HepG2 (cell line): ENCODE measurements around the gene HSCB. TPM values are rescaled to one million over a fixed set of nuclear protein-coding genes. Genes with fewer than 3 reads are reported as not detected.

Experiments used
- EEA1 ChIP-seq: sonication (generic); formaldehyde crosslinking; IDR thresholded peaks from 2 replicates; pipeline ENCODE4 v1.5.1; 2020; ENCODE audit warnings: mild to moderate bottlenecking, missing genetic modification reagents, borderline replicate concordance
- ELF4 ChIP-seq: sonication (generic); formaldehyde crosslinking; IDR thresholded peaks from 2 replicates; pipeline ENCODE4 v1.5.0; 2020; ENCODE audit warnings: missing genetic modification reagents, mild to moderate bottlenecking, moderate library complexity, borderline replicate concordance
- ERF ChIP-seq: IDR thresholded peaks from 2 replicates; pipeline ENCODE4 v1.6.1; 2018; ENCODE audit warnings: missing biosample characterization, missing genetic modification reagents
- HMGA1 ChIP-seq: sonication (generic); formaldehyde crosslinking; conservative IDR thresholded peaks from 2 replicates; pipeline ENCODE4 v1.4.0; 2020; ENCODE audit warnings: missing genetic modification reagents
- KDM5A ChIP-seq: fragments of 200-600 bp; sonication (generic); IDR thresholded peaks from 2 replicates; pipeline ENCODE4 v1.7.0; 2018; ENCODE audit warnings: antibody characterized with exemption, mild to moderate bottlenecking, low read length, borderline replicate concordance
- MED8 ChIP-seq: sonication (generic); formaldehyde crosslinking; IDR thresholded peaks from 2 replicates; pipeline ENCODE4 v1.8.1; 2023; ENCODE audit warnings: mild to moderate bottlenecking, missing genetic modification reagents; ENCODE audit not compliant: insufficient replicate concordance
- MIXL1 ChIP-seq: IDR thresholded peaks from 2 replicates; pipeline ENCODE4 v1.6.1; 2016
- PHF5A ChIP-seq: IDR thresholded peaks from one replicate; pipeline ENCODE4 v1.6.1; 2018; ENCODE audit warnings: low read depth, missing genetic modification reagents; ENCODE audit not compliant: unreplicated experiment
- POLR2A ChIP-seq, 2 experiments: IDR thresholded peaks; 2 replicates each; pipeline ENCODE4 v1.6.1; 2011; ENCODE audit warnings: low read depth in 2 of 2, low read length in 2 of 2, mild to moderate bottlenecking in 1 of 2, moderate library complexity in 1 of 2; ENCODE audit not compliant: insufficient read depth in 1 of 2
- TCF7 ChIP-seq: sonication (generic); IDR thresholded peaks from 2 replicates; pipeline ENCODE4 v1.6.1; 2016; ENCODE audit warnings: antibody characterized with exemption, low read depth
- TCF7L2 ChIP-seq: IDR thresholded peaks from 2 replicates; pipeline ENCODE4 v1.6.1; 2011; ENCODE audit warnings: mild to moderate bottlenecking, low read depth, low read length, moderate library complexity
- U2AF2 ChIP-seq: fragments of 200-400 bp; formaldehyde crosslinking; IDR thresholded peaks from 2 replicates; pipeline ENCODE4 v1.6.1; 2017; ENCODE audit warnings: low read depth, mild to moderate bottlenecking, low read length
- ZMYM3 ChIP-seq: sonication (generic); formaldehyde crosslinking; IDR thresholded peaks from 2 replicates; pipeline ENCODE4 v1.5.1; 2020; ENCODE audit warnings: mild to moderate bottlenecking, missing genetic modification reagents
- ZNF138 ChIP-seq: sonication (generic); formaldehyde crosslinking; IDR thresholded peaks from 2 replicates; pipeline ENCODE4 v1.5.0; 2020; ENCODE audit warnings: mild to moderate bottlenecking, low read depth, missing genetic modification reagents
- ZNF256 ChIP-seq: sonication (generic); formaldehyde crosslinking; conservative IDR thresholded peaks from 2 replicates; pipeline ENCODE4 v1.4.0; 2020; ENCODE audit warnings: missing genetic modification reagents
- ZNF276 ChIP-seq: sonication (generic); formaldehyde crosslinking; IDR thresholded peaks from 2 replicates; pipeline ENCODE4 v1.4.0; 2020; ENCODE audit warnings: mild to moderate bottlenecking, low read depth, missing genetic modification reagents
- ZNF468 ChIP-seq: sonication (generic); formaldehyde crosslinking; IDR thresholded peaks from 2 replicates; pipeline ENCODE4 v1.8.0; 2022; ENCODE audit warnings: mild to moderate bottlenecking, moderate library complexity, missing genetic modification reagents
- ZNF704 ChIP-seq: sonication (generic); formaldehyde crosslinking; IDR thresholded peaks from 2 replicates; pipeline ENCODE4 v1.8.1; 2023; ENCODE audit warnings: mild to moderate bottlenecking, inconsistent platforms, moderate library complexity, missing genetic modification reagents, borderline replicate concordance
- ZNF737 ChIP-seq: sonication (generic); formaldehyde crosslinking; IDR thresholded peaks from 2 replicates; pipeline ENCODE4 v1.5.0; 2020; ENCODE audit warnings: missing genetic modification reagents, mild to moderate bottlenecking, borderline replicate concordance
- polyA plus RNA-seq, 8 experiments: library from polyadenylated mRNA; depleted of rRNA in 3 of 8; stranded (reverse) in 7 of 8; unstranded in 1 of 8; fragments of >200 nt; fragmentation: Illumina TruSeq in 4 of 8; extraction: Trizol in 4 of 8; gene quantifications; 2 replicates each; pipeline versions ENCODE4 v1.2.1 to v1.2.3, GENCODE V29; 2011 to 2016; ENCODE audit warnings: low read depth in 4 of 8, missing spikeins in 1 of 8, mixed read lengths in 1 of 8; ENCODE audit not compliant: insufficient read depth in 1 of 8
- total RNA-seq, 5 experiments: library from RNA; depleted of rRNA; stranded (reverse); fragments of >200 nt; fragmentation: Illumina TruSeq; extraction: Trizol; gene quantifications; 2 replicates each; pipeline ENCODE4 v1.2.3, GENCODE V29; 2016; ENCODE audit warnings: low read depth in 1 of 5
- TF ChIP-seq, protein P1 (sequence below): sonication (generic); formaldehyde crosslinking; IDR thresholded peaks from 2 replicates; pipeline ENCODE4 v1.5.1; 2020; ENCODE audit warnings: missing genetic modification reagents, mild to moderate bottlenecking, borderline replicate concordance
- TF ChIP-seq, protein P2 (sequence below): sonication (generic); formaldehyde crosslinking; IDR thresholded peaks from 2 replicates; pipeline ENCODE4 v1.9.0; 2021; ENCODE audit warnings: missing genetic modification reagents, borderline replicate concordance

HSCB gene
- total and polyA plus RNA-seq, 2 of the 13 experiments (the other 11 are each of a cell fraction or from before 2014, with no cell fraction given): 15.4 to 20.9 TPM

GRCh38 chr22:28711820-28712777, 29.7 kb upstream of the HSCB start (continued):
- TF ChIP-seq ZNF138 (no peak), MED8 (CRISPR knock-in tag) (no peak), ERF (CRISPR knock-in tag) (no peak), ZNF704 (CRISPR knock-in tag) (no peak), HMGA1 (CRISPR knock-in tag) (no peak), ZNF256 (no peak), KDM5A (no peak; the same call in 1 of the 2 replicates), ZNF737 (CRISPR knock-in tag) (no peak), ELF4 (CRISPR knock-in tag) (no peak), EEA1 (no peak), TCF7 (peak; percentile 30), MIXL1 (CRISPR knock-in tag) (no peak), POLR2A (IDR thresholded peaks at IDR 0.05; ENCODE audit: insufficient read depth in 1 of 2, low read depth in 2 of 2, low read length in 2 of 2) (no peak), TCF7L2 (0 out of 2 replicates have a peak, but pooled peaks have one; percentile 41), PHF5A (CRISPR knock-in tag) (peak; percentile 14), U2AF2 (no peak), ZMYM3 (CRISPR knock-in tag) (no peak), ZNF468 (CRISPR knock-in tag) (no peak), ZNF276 (CRISPR knock-in tag) (no peak)
- TF ChIP-seq, protein P1, sequence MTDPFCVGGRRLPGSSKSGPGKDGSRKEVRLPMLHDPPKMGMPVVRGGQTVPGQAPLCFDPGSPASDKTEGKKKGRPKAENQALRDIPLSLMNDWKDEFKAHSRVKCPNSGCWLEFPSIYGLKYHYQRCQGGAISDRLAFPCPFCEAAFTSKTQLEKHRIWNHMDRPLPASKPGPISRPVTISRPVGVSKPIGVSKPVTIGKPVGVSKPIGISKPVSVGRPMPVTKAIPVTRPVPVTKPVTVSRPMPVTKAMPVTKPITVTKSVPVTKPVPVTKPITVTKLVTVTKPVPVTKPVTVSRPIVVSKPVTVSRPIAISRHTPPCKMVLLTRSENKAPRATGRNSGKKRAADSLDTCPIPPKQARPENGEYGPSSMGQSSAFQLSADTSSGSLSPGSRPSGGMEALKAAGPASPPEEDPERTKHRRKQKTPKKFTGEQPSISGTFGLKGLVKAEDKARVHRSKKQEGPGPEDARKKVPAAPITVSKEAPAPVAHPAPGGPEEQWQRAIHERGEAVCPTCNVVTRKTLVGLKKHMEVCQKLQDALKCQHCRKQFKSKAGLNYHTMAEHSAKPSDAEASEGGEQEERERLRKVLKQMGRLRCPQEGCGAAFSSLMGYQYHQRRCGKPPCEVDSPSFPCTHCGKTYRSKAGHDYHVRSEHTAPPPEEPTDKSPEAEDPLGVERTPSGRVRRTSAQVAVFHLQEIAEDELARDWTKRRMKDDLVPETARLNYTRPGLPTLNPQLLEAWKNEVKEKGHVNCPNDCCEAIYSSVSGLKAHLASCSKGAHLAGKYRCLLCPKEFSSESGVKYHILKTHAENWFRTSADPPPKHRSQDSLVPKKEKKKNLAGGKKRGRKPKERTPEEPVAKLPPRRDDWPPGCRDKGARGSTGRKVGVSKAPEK (CRISPR knock-in tag): no peak
- TF ChIP-seq, protein P2, sequence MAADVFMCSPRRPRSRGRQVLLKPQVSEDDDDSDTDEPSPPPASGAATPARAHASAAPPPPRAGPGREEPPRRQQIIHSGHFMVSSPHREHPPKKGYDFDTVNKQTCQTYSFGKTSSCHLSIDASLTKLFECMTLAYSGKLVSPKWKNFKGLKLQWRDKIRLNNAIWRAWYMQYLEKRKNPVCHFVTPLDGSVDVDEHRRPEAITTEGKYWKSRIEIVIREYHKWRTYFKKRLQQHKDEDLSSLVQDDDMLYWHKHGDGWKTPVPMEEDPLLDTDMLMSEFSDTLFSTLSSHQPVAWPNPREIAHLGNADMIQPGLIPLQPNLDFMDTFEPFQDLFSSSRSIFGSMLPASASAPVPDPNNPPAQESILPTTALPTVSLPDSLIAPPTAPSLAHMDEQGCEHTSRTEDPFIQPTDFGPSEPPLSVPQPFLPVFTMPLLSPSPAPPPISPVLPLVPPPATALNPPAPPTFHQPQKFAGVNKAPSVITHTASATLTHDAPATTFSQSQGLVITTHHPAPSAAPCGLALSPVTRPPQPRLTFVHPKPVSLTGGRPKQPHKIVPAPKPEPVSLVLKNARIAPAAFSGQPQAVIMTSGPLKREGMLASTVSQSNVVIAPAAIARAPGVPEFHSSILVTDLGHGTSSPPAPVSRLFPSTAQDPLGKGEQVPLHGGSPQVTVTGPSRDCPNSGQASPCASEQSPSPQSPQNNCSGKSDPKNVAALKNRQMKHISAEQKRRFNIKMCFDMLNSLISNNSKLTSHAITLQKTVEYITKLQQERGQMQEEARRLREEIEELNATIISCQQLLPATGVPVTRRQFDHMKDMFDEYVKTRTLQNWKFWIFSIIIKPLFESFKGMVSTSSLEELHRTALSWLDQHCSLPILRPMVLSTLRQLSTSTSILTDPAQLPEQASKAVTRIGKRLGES (CRISPR knock-in tag): no peak
